OCI-LY7 (cell line): ENCODE data around the gene PLCG1. TPM values are rescaled to one million over a fixed set of nuclear protein-coding genes. Genes with fewer than 3 reads are reported as not detected.

Experiments used
- BruUV-seq: library from RNA; stranded (reverse); fragments of 400-500 nt; replicated peaks from 2 replicates; lab custom pipeline; 2021; lab: Mats Ljungman, UMichigan
- CTCF ChIA-PET: fragments of 300-600 bp; sonication (Branson Sonifier 250); formaldehyde crosslinking; loops from one replicate; lab custom pipeline; 2022; ENCODE audit warnings: antibody characterized with exemption; ENCODE audit not compliant: unreplicated experiment; lab: Charles Lee
- POLR2A ChIA-PET: fragments of 300-600 bp; sonication (Branson Sonifier 250); formaldehyde crosslinking; loops from one replicate; lab custom pipeline; 2022; ENCODE audit warnings: antibody characterized with exemption; lab: Charles Lee
- DNase-seq: peaks from one replicate; pipeline ENCODE4 v3.0.0-alpha.2; 2015; ENCODE audit warnings: low spot score
- H2AFZ ChIP-seq: fragments of 200-600 bp; sonication (generic), shearing (Covaris generic); 2 replicates; pipeline ENCODE4 v1.6.1; 2014; ENCODE audit warnings: mild to moderate bottlenecking, antibody characterized with exemption, low read length, moderate library complexity
- H3K27ac ChIP-seq: fragments of 200-600 bp; sonication (generic); 2 replicates; pipeline ENCODE4 v1.5.1; 2014; ENCODE audit warnings: mixed run types, low read depth, mild to moderate bottlenecking, moderate library complexity, low read length, inconsistent platforms; ENCODE audit not compliant: poor library complexity, severe bottlenecking
- H3K36me3 ChIP-seq: fragments of 200-600 bp; sonication (generic); 2 replicates; pipeline ENCODE4 v1.6.1; 2014; ENCODE audit warnings: mild to moderate bottlenecking, antibody characterized with exemption, low read length, moderate library complexity, mixed read lengths; ENCODE audit not compliant: insufficient read depth
- H3K4me1 ChIP-seq: fragments of 200-600 bp; sonication (generic); 2 replicates; pipeline ENCODE4 v1.5.1; 2014; ENCODE audit warnings: mild to moderate bottlenecking, low read length; ENCODE audit not compliant: insufficient read depth, poor library complexity, severe bottlenecking
- H3K4me2 ChIP-seq: fragments of 200-600 bp; sonication (generic); 2 replicates; pipeline ENCODE4 v1.6.1; 2014; ENCODE audit warnings: mild to moderate bottlenecking, low read length
- H3K4me3 ChIP-seq: fragments of 200-600 bp; sonication (generic); 2 replicates; pipeline ENCODE4 v1.5.1; 2014; ENCODE audit warnings: mild to moderate bottlenecking, low read depth, low read length; ENCODE audit not compliant: poor library complexity, severe bottlenecking
- H3K79me2 ChIP-seq: fragments of 200-600 bp; sonication (generic); 2 replicates; pipeline ENCODE4 v1.6.1; 2016; ENCODE audit warnings: low read depth, mild to moderate bottlenecking, low read length, moderate library complexity, mixed read lengths; ENCODE audit not compliant: insufficient read depth
- H3K9me2 ChIP-seq: fragments of 200-600 bp; sonication (generic); 2 replicates; pipeline ENCODE4 v1.6.1; 2016; ENCODE audit warnings: mild to moderate bottlenecking, low read length, mixed read lengths; ENCODE audit not compliant: insufficient read depth
- H3K9me3 ChIP-seq: fragments of 200-600 bp; sonication (generic); 2 replicates; pipeline ENCODE4 v1.6.1; 2014; ENCODE audit warnings: mild to moderate bottlenecking, mixed run types, low read length, mixed read lengths
- H4K20me1 ChIP-seq: fragments of 200-600 bp; sonication (generic); 2 replicates; pipeline ENCODE4 v1.6.1; 2014; ENCODE audit warnings: mild to moderate bottlenecking, antibody characterized with exemption, low read length, moderate library complexity, mixed read lengths; ENCODE audit not compliant: insufficient read depth
- EZH2phosphoT487 ChIP-seq: fragments of 200-600 bp; sonication (generic); IDR thresholded peaks from 2 replicates; pipeline ENCODE4 v1.6.1; 2018; ENCODE audit warnings: low read depth, borderline replicate concordance, mild to moderate bottlenecking, mixed run types, antibody characterized with exemption, low read length, moderate library complexity, mixed read lengths
- intact Hi-C: fragments of 100-400 bp; cut with micrococcal nuclease; formaldehyde crosslinking; loops from one replicate; pipeline ENCODE4 v1.10.0; 2022; ENCODE audit not compliant: unreplicated experiment
- total RNA-seq, 2 experiments: library from RNA; depleted of rRNA in 1 of 2; stranded (reverse); fragments of >200 nt in 1 of 2; shearing (Covaris generic) in 1 of 2; gene quantifications; 2 replicates each; pipeline ENCODE4 v1.2.3, GENCODE V29; 2014 to 2022
- TF ChIP-seq, protein P1 (sequence below): fragments of 200-600 bp; sonication (generic); conservative IDR thresholded peaks from 2 replicates; pipeline ENCODE4 v1.5.1; 2014; ENCODE audit warnings: mild to moderate bottlenecking, antibody characterized with exemption, low read length, moderate library complexity, mixed read lengths

The PLCG1 gene
- total RNA-seq, 2 experiments from 2014 or later = 103 to 121 TPM

DNA sequence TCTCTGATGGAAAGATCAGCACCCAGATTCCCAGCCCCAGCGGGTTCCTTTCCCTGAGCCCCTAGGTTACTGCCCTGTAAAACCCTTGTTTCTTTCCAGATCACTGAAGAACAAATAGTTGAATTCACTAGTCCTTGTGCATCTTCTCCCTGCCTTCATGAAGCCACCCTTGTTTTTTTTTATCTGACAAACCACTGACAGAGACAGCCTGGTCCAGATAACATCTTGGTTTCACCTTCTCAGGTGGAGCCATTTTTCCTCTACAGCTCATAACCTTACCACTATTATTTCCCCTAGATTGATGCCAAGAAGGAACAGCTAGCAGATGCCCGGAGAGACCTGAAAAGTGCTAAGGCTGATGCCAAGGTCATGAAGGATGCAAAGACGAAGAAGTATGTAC is 15.9 kb upstream of the PLCG1 start:
- H3K4me1 ChIP-seq = no peaks in the 10 kb centered on the region
- no peak overlapping the region for H2AFZ ChIP-seq
- H3K36me3 ChIP-seq = peaks cover 96% of the 10 kb centered on the region
- H3K27ac ChIP-seq = no peak overlapping the region
- no peaks in the 10 kb centered on the region for H4K20me1 ChIP-seq
- BruUV-seq = no TSS peak
- H3K9me3 ChIP-seq = no peaks in the 10 kb centered on the region
- H3K9me2 ChIP-seq = no peaks in the 10 kb centered on the region
- no peaks in the 10 kb centered on the region for H3K79me2 ChIP-seq
- ChIA-PET POLR2A (interaction anchor here (0.5 to 1.4 kb wide), 5 partner anchors 11 to 651 kb away, joined by 3 read pairs; no protein-coding TSS in a partner anchor), CTCF (no interaction called here)
- no peak for DNase-seq
- no peak overlapping the region for H3K4me2 ChIP-seq
- TF ChIP-seq, protein P1, sequence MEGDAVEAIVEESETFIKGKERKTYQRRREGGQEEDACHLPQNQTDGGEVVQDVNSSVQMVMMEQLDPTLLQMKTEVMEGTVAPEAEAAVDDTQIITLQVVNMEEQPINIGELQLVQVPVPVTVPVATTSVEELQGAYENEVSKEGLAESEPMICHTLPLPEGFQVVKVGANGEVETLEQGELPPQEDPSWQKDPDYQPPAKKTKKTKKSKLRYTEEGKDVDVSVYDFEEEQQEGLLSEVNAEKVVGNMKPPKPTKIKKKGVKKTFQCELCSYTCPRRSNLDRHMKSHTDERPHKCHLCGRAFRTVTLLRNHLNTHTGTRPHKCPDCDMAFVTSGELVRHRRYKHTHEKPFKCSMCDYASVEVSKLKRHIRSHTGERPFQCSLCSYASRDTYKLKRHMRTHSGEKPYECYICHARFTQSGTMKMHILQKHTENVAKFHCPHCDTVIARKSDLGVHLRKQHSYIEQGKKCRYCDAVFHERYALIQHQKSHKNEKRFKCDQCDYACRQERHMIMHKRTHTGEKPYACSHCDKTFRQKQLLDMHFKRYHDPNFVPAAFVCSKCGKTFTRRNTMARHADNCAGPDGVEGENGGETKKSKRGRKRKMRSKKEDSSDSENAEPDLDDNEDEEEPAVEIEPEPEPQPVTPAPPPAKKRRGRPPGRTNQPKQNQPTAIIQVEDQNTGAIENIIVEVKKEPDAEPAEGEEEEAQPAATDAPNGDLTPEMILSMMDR = no peak
- no peak for TF ChIP-seq EZH2phosphoT487
- intact Hi-C loops = no loop called here
- no peak overlapping the region for H3K4me3 ChIP-seq

GRCh38 chr20:41123631-41124030 is 13.7 kb upstream of the PLCG1 start:
- Histone ChIP-seq H3K36me3 (peaks cover 89% of the 10 kb centered on the region), H3K9me2 (no peaks in the 10 kb centered on the region), H4K20me1 (no peaks in the 10 kb centered on the region), H3K79me2 (no peaks in the 10 kb centered on the region), H3K4me1 (no peaks in the 10 kb centered on the region), H3K4me2 (no peak overlapping the region), H3K4me3 (no peak overlapping the region), H2AFZ (no peak overlapping the region), H3K27ac (no peak overlapping the region), H3K9me3 (no peaks in the 10 kb centered on the region)
- no TSS peak for BruUV-seq
- POLR2A ChIA-PET = no interaction called here
- intact Hi-C loops = no loop called here
- TF ChIP-seq, protein P1 = no peak
- TF ChIP-seq EZH2phosphoT487 = no peak
- CTCF ChIA-PET = no interaction called here
- no peak for DNase-seq

- TF ChIP-seq, protein P1 = no peak
- TF ChIP-seq EZH2phosphoT487 = no peak
- Histone ChIP-seq H3K79me2 (no peaks in the 10 kb centered on the region), H3K9me2 (no peaks in the 10 kb centered on the region), H3K36me3 (peaks cover 80% of the 10 kb centered on the region), H3K4me1 (no peaks in the 10 kb centered on the region), H3K9me3 (no peaks in the 10 kb centered on the region), H3K4me3 (no peak overlapping the region), H3K27ac (no peak overlapping the region), H2AFZ (no peak overlapping the region), H4K20me1 (no peaks in the 10 kb centered on the region), H3K4me2 (no peak overlapping the region)
- DNase-seq = no peak
- POLR2A ChIA-PET = no interaction called here
- intact Hi-C loops = no loop called here
- CTCF ChIA-PET = no interaction called here
- BruUV-seq = no TSS peak
Observed at GRCh38 chr20:41124451-41125094, 12.8 kb upstream of the PLCG1 start.
